ENCODE data around the gene SPATA33.

Gene SPATA33

GRCh38 chr16:89678258-89678657, 20.6 kb downstream of the SPATA33 start:
- H3K4me2 ChIP-seq (ENCODE audit: low read depth, low read length) = no peak overlapping the region
- H3F3A ChIP-seq (ENCODE audit: insufficient read depth, low read length) = no peaks in the 10 kb centered on the region
- H3K9me2 ChIP-seq (replicated peaks; ENCODE audit: insufficient read depth, low read length) = no peaks in the 10 kb centered on the region
- no peaks in the 10 kb centered on the region for H3K9me3 ChIP-seq (replicated peaks; ENCODE audit: insufficient read depth, low read length)
- no peaks in the 10 kb centered on the region for H3K79me2 ChIP-seq (ENCODE audit: low read length)
- no peak overlapping the region for H3K4me3 ChIP-seq (ENCODE audit: low read length)
- H2AFZ ChIP-seq (ENCODE audit: low read length) = no peak overlapping the region
- DNase-seq = no peak
- TF ChIP-seq CTCF (IDR thresholded peaks at IDR 0.05; ENCODE audit: low read length) = no peak
- no peak for TF ChIP-seq EZH2phosphoT487 (IDR thresholded peaks at IDR 0.05; ENCODE audit: low read length)
- no peak for TF ChIP-seq EZH2 (optimal IDR thresholded peaks at IDR 0.05; ENCODE audit: low read depth, low read length)
- no peak overlapping the region for H3K27ac ChIP-seq (ENCODE audit: low read length)
- H4K20me1 ChIP-seq (ENCODE audit: insufficient read depth, low read length) = no peaks in the 10 kb centered on the region
- H3K9ac ChIP-seq (ENCODE audit: low read length) = no peak overlapping the region
- H3K27me3 ChIP-seq (replicated peaks; ENCODE audit: insufficient read depth, low read length) = no peaks in the 10 kb centered on the region
- no peaks in the 10 kb centered on the region for H3K4me1 ChIP-seq (ENCODE audit: low read length)
- no peaks in the 10 kb centered on the region for H3K36me3 ChIP-seq (replicated peaks; ENCODE audit: insufficient read depth, low read length)

- no peak overlapping the region for H2AFZ ChIP-seq (ENCODE audit: low read length)
- no peaks in the 10 kb centered on the region for H3K36me3 ChIP-seq (replicated peaks; ENCODE audit: insufficient read depth, low read length)
- H3K4me3 ChIP-seq (ENCODE audit: low read length) = no peak overlapping the region
- no peaks in the 10 kb centered on the region for H3K27me3 ChIP-seq (replicated peaks; ENCODE audit: insufficient read depth, low read length)
- H3K27ac ChIP-seq (ENCODE audit: low read length) = no peak overlapping the region
- H3K9me2 ChIP-seq (replicated peaks; ENCODE audit: insufficient read depth, low read length) = no peaks in the 10 kb centered on the region
- DNase-seq = no peak
- no peaks in the 10 kb centered on the region for H4K20me1 ChIP-seq (ENCODE audit: insufficient read depth, low read length)
- no peak overlapping the region for H3K9ac ChIP-seq (ENCODE audit: low read length)
- peaks cover 4% of the 10 kb centered on the region for H3K79me2 ChIP-seq (ENCODE audit: low read length)
- TF ChIP-seq EZH2 (optimal IDR thresholded peaks at IDR 0.05; ENCODE audit: low read depth, low read length) (no peak), EZH2phosphoT487 (IDR thresholded peaks at IDR 0.05; ENCODE audit: low read length) (no peak), CTCF (IDR thresholded peaks at IDR 0.05; ENCODE audit: low read length) (no peak)
- no peaks in the 10 kb centered on the region for H3F3A ChIP-seq (ENCODE audit: insufficient read depth, low read length)
- H3K4me1 ChIP-seq (ENCODE audit: low read length) = no peaks in the 10 kb centered on the region
- no peak overlapping the region for H3K4me2 ChIP-seq (ENCODE audit: low read depth, low read length)
- H3K9me3 ChIP-seq (replicated peaks; ENCODE audit: insufficient read depth, low read length) = no peaks in the 10 kb centered on the region
Measured at GRCh38 chr16:89685916-89686315, 28.3 kb downstream of the SPATA33 start.

DNA sequence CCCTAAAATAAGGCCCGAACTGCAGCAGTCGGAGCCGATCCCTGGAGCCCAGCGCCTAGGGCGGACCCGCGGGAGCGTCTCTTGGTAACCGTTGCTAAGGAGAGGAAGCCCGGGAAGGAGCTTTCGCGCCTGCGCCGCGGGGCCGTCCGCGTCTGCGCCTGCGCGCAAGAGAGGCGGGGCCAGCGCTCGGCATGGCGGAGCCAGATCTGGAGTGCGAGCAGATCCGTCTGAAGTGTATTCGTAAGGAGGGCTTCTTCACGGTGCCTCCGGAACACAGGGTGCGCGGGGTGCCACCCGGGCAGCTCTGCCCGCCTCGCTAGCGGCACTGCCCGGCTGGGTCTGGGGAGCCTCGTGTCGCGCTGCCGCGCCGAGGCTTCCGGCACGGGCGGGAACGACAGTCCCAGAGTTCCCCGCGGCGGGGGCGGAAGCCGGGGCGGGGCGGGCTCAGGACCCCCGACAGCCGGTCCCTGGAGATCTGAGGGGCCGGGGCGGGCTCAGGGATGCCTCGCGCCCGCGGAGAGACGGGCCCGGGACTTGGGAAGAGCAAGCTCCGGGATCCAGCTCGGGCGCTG, 29.0 kb downstream of the SPATA33 start, which contains the start of gene CDK10:
CDK10 (plus strand) TSS at position 170 of the 572 bp plus-strand sequence; CDS start at position 192, 22 bp downstream.
- TF ChIP-seq CTCF (IDR thresholded peaks at IDR 0.05; ENCODE audit: low read length) (no peak), EZH2phosphoT487 (IDR thresholded peaks at IDR 0.05; ENCODE audit: low read length) (no peak), EZH2 (optimal IDR thresholded peaks at IDR 0.05; ENCODE audit: low read depth, low read length) (no peak)
- peak within 1 kb of the TSS; percentile 83 for H3K9ac ChIP-seq (ENCODE audit: low read length)
- H3K36me3 ChIP-seq (replicated peaks; ENCODE audit: insufficient read depth, low read length) = no peaks in the 10 kb centered on the region
- H3K79me2 ChIP-seq (ENCODE audit: low read length) = peaks cover 4% of the 10 kb centered on the region
- no peaks in the 10 kb centered on the region for H4K20me1 ChIP-seq (ENCODE audit: insufficient read depth, low read length)
- peak within 1 kb of the TSS; percentile 72 for H3K27ac ChIP-seq (ENCODE audit: low read length)
- H3K4me3 ChIP-seq (ENCODE audit: low read length) = peak within 1 kb of the TSS; percentile 75
- H3K9me2 ChIP-seq (replicated peaks; ENCODE audit: insufficient read depth, low read length) = no peaks in the 10 kb centered on the region
- peak within 1 kb of the TSS; percentile 68 for H3K4me2 ChIP-seq (ENCODE audit: low read depth, low read length)
- no peaks in the 10 kb centered on the region for H3K4me1 ChIP-seq (ENCODE audit: low read length)
- no peaks in the 10 kb centered on the region for H3K27me3 ChIP-seq (replicated peaks; ENCODE audit: insufficient read depth, low read length)
- DNase-seq = peak; percentile 74
- H3F3A ChIP-seq (ENCODE audit: insufficient read depth, low read length) = no peaks in the 10 kb centered on the region
- peak within 1 kb of the TSS; percentile 75 for H2AFZ ChIP-seq (ENCODE audit: low read length)
- H3K9me3 ChIP-seq (replicated peaks; ENCODE audit: insufficient read depth, low read length) = no peaks in the 10 kb centered on the region

All from MM.1S (cell line).